H9 (cell line): ENCODE data around the gene UBTF. TPM values are rescaled to one million over a fixed set of nuclear protein-coding genes. Genes with fewer than 3 reads are reported as not detected.

Experiments
- DNase-seq: peaks from one replicate; pipeline ENCODE4 v3.0.0-alpha.2; 2017
- H2AFZ ChIP-seq: one replicate; pipeline ENCODE4 v1.6.1; 2013; ENCODE audit warnings: mild to moderate bottlenecking, low read length, control low read depth, moderate library complexity
- H2AK5ac ChIP-seq: 2 replicates; pipeline ENCODE4 v1.6.1; 2013; ENCODE audit warnings: low read length, control low read depth, mixed read lengths; ENCODE audit not compliant: insufficient read length
- H2BK120ac ChIP-seq: one replicate; pipeline ENCODE4 v1.6.1; 2013; ENCODE audit warnings: low read depth, mild to moderate bottlenecking, low read length, control low read depth, inconsistent platforms; ENCODE audit not compliant: poor library complexity, severe bottlenecking
- H2BK12ac ChIP-seq: 2 replicates; pipeline ENCODE4 v1.6.1; 2013; ENCODE audit warnings: low read length, control low read depth, mixed read lengths, low read depth; ENCODE audit not compliant: insufficient read length
- H2BK15ac ChIP-seq: 2 replicates; pipeline ENCODE4 v1.6.1; 2013; ENCODE audit warnings: low read depth, low read length, control low read depth
- H2BK20ac ChIP-seq: one replicate; pipeline ENCODE4 v1.6.1; 2013; ENCODE audit warnings: low read depth, mild to moderate bottlenecking, low read length, control low read depth, inconsistent platforms; ENCODE audit not compliant: poor library complexity, severe bottlenecking
- H2BK5ac ChIP-seq: 2 replicates; pipeline ENCODE4 v1.6.1; 2013; ENCODE audit warnings: low read length, control low read depth, mixed read lengths; ENCODE audit not compliant: insufficient read length
- H3K14ac ChIP-seq: 2 replicates; pipeline ENCODE4 v1.6.1; 2013; ENCODE audit warnings: low read length, control low read depth; ENCODE audit not compliant: insufficient read depth
- H3K18ac ChIP-seq: 2 replicates; pipeline ENCODE4 v1.6.1; 2013; ENCODE audit warnings: low read depth, mild to moderate bottlenecking, mixed read lengths, low read length, control low read depth; ENCODE audit not compliant: insufficient read length
- H3K23ac ChIP-seq: 2 replicates; pipeline ENCODE4 v1.6.1; 2013; ENCODE audit warnings: low read length, control low read depth, mixed read lengths, low read depth; ENCODE audit not compliant: insufficient read length
- H3K23me2 ChIP-seq: 2 replicates; pipeline ENCODE4 v1.6.1; 2013; ENCODE audit warnings: low read depth, mild to moderate bottlenecking, mixed read lengths, low read length, control low read depth; ENCODE audit not compliant: insufficient read length, poor library complexity, severe bottlenecking
- H3K27ac ChIP-seq: 2 replicates; pipeline ENCODE4 v1.5.1; 2013; ENCODE audit warnings: low read length, control low read depth, mixed read lengths, low read depth; ENCODE audit not compliant: insufficient read length
- H3K27me3 ChIP-seq: 2 replicates; pipeline ENCODE4 v1.6.1; 2013; ENCODE audit warnings: low read length, control low read depth, inconsistent platforms; ENCODE audit not compliant: insufficient read depth
- H3K4ac ChIP-seq: 2 replicates; pipeline ENCODE4 v1.6.1; 2013; ENCODE audit warnings: low read depth, mild to moderate bottlenecking, control low read depth, inconsistent platforms, low read length, moderate library complexity
- H3K4me1 ChIP-seq: 2 replicates; pipeline ENCODE4 v1.6.1; 2013; ENCODE audit warnings: low read length, control low read depth, inconsistent platforms; ENCODE audit not compliant: insufficient read depth
- H3K4me2 ChIP-seq: 2 replicates; pipeline ENCODE4 v1.6.1; 2013; ENCODE audit warnings: low read length, control low read depth, mixed read lengths; ENCODE audit not compliant: insufficient read length, insufficient read depth
- H3K56ac ChIP-seq: 2 replicates; pipeline ENCODE4 v1.6.1; 2013; ENCODE audit warnings: low read depth, mild to moderate bottlenecking, mixed read lengths, low read length, control low read depth; ENCODE audit not compliant: insufficient read length
- H3K79me1 ChIP-seq: 2 replicates; pipeline ENCODE4 v1.6.1; 2013; ENCODE audit warnings: low read depth, mild to moderate bottlenecking, moderate library complexity, low read length, control low read depth, inconsistent platforms; ENCODE audit not compliant: insufficient read depth, poor library complexity, severe bottlenecking
- H3K79me2 ChIP-seq: 2 replicates; pipeline ENCODE4 v1.6.1; 2013; ENCODE audit warnings: low read length, control low read depth, inconsistent platforms; ENCODE audit not compliant: insufficient read depth
- H3K9ac ChIP-seq: 2 replicates; pipeline ENCODE4 v1.6.1; 2013; ENCODE audit warnings: low read length, control low read depth, mixed read lengths; ENCODE audit not compliant: insufficient read length; ENCODE audit errors: extremely low read depth
- H3K9me3 ChIP-seq: one replicate; pipeline ENCODE4 v1.6.1; 2013; ENCODE audit warnings: low read depth, low read length, inconsistent platforms; ENCODE audit not compliant: control insufficient read depth
- H3T11ph ChIP-seq: one replicate; pipeline ENCODE4 v1.6.1; 2013; ENCODE audit warnings: mild to moderate bottlenecking, low read length, control low read depth, inconsistent platforms
- H4K20me1 ChIP-seq: one replicate; pipeline ENCODE4 v1.6.1; 2013; ENCODE audit not compliant: control insufficient read depth, insufficient read length, insufficient read depth
- H4K5ac ChIP-seq: 2 replicates; pipeline ENCODE4 v1.6.1; 2013; ENCODE audit warnings: low read depth, mild to moderate bottlenecking, mixed read lengths, low read length, control low read depth; ENCODE audit not compliant: insufficient read length
- H4K8ac ChIP-seq: replicated peaks from 2 replicates; pipeline ENCODE4 v1.6.1; 2013; ENCODE audit warnings: low read length, control low read depth, mixed read lengths, low read depth; ENCODE audit not compliant: insufficient read length
- H4K91ac ChIP-seq: 2 replicates; pipeline ENCODE4 v1.6.1; 2013; ENCODE audit warnings: low read depth, mild to moderate bottlenecking, moderate library complexity, mixed read lengths, low read length, control low read depth; ENCODE audit not compliant: insufficient read length
- H3K27ac Mint-ChIP-seq, 3 experiments: 2 replicates in 2 of 3; 3 replicates in 1 of 3; pipeline ENCODE4 v1.8.0; 2020 to 2021; ENCODE audit warnings: mixed read lengths in 3 of 3, mild to moderate bottlenecking in 1 of 3, moderate library complexity in 1 of 3
- H3K27me3 Mint-ChIP-seq: 2 replicates; pipeline ENCODE4 v1.8.0; 2021; ENCODE audit warnings: low read depth, mild to moderate bottlenecking, moderate library complexity, mixed read lengths
- H3K36me3 Mint-ChIP-seq, 3 experiments: 2 replicates in 2 of 3; 3 replicates in 1 of 3; pipeline ENCODE4 v1.8.0; 2020 to 2021; ENCODE audit warnings: low read depth in 3 of 3, mixed read lengths in 3 of 3; ENCODE audit not compliant: insufficient read depth in 1 of 3
- H3K4me1 Mint-ChIP-seq, 2 experiments: 2 replicates each; pipeline ENCODE4 v1.8.0; 2020; ENCODE audit warnings: mixed read lengths in 2 of 2
- H3K4me3 Mint-ChIP-seq, 2 experiments: 2 replicates in 1 of 2; 3 replicates in 1 of 2; pipeline ENCODE4 v1.8.0; 2020 to 2021; ENCODE audit warnings: mild to moderate bottlenecking in 2 of 2, mixed read lengths in 2 of 2, moderate library complexity in 1 of 2
- H3K9me3 Mint-ChIP-seq, 2 experiments: 2 replicates in 1 of 2; 3 replicates in 1 of 2; pipeline ENCODE4 v1.8.0; 2020; ENCODE audit warnings: mild to moderate bottlenecking in 2 of 2, mixed read lengths in 2 of 2, moderate library complexity in 1 of 2
- WGBS: extraction: QIAGEN DNeasy Blood & Tissue Kit; methylation state at CpG from one replicate; pipeline ENCODE4 v1.1.7; 2013; ENCODE audit warnings: missing lambda C conversion rate, low lambda C conversion rate, mixed read lengths; ENCODE audit not compliant: insufficient read length; ENCODE audit errors: extremely low coverage; 5-methylcytosine and 5-hydroxymethylcytosine counted together
- total RNA-seq: library from RNA; stranded (reverse); gene quantifications from 2 replicates; pipeline ENCODE4 v1.2.1, GENCODE V29; 2021
- TF ChIP-seq, protein P1 (sequence below): fragments of 200-600 bp; sonication (generic); conservative IDR thresholded peaks from 3 replicates; pipeline ENCODE4 v1.8.0; 2021; ENCODE audit warnings: antibody characterized with exemption, mild to moderate bottlenecking

The UBTF gene
- total RNA-seq, 1 experiment from 2014 or later, result 151 TPM

GRCh38 chr17:44186307-44187130 lies 33.0 kb downstream of the UBTF start, which contains the start of gene TMUB2:
Gene TMUB2 (plus strand): TSS chr17:44186972. CDS start chr17:44187709, 737 bp downstream.
- peak within 1 kb of the TSS; percentile 94 for H3K14ac ChIP-seq
- DNase-seq, result peak; percentile 100
- H3K23me2 ChIP-seq, result no peaks in the 10 kb centered on the region
- peaks cover 19 to 48% (median 33%) of the 10 kb centered on the region in 3 experiments for H3K36me3 Mint-ChIP-seq
- H3K18ac ChIP-seq, result peak within 1 kb of the TSS; percentile 97
- no peak within 1 kb of the TSS for H4K91ac ChIP-seq
- no peak within 1 kb of the TSS for H3T11ph ChIP-seq
- H3K4me3 Mint-ChIP-seq, result peak within 1 kb of the TSS; percentile 95 to 99
- H3K4me1 Mint-ChIP-seq, result peaks cover 9 to 29% of the 10 kb centered on the region in 2 experiments
- H3K9ac ChIP-seq, result peak within 1 kb of the TSS; percentile 91
- H2BK120ac ChIP-seq, result no peak within 1 kb of the TSS
- H2BK15ac ChIP-seq, result no peak within 1 kb of the TSS
- no peak within 1 kb of the TSS for H3K56ac ChIP-seq
- H3K9me3 Mint-ChIP-seq, result peaks cover 6% of the 10 kb centered on the region in 2 experiments
- H4K8ac ChIP-seq, result no peak within 1 kb of the TSS
- H3K4me2 ChIP-seq, result peak within 1 kb of the TSS; percentile 76
- no peaks in the 10 kb centered on the region for H3K4me1 ChIP-seq
- no peak within 1 kb of the TSS for H2BK5ac ChIP-seq
- no peak within 1 kb of the TSS for H3K23ac ChIP-seq
- peak within 1 kb of the TSS; percentile 97 to 99 (median 99) for H3K27ac Mint-ChIP-seq
- no CpG with 5 or more reads among the region's 50 CpGs for WGBS
- no peak within 1 kb of the TSS for H4K5ac ChIP-seq
- no peak within 1 kb of the TSS for H2AFZ ChIP-seq
- no peaks in the 10 kb centered on the region for H3K27me3 ChIP-seq
- peaks cover 8% of the 10 kb centered on the region; the same call in 1 of the 2 replicates for H3K79me2 ChIP-seq
- H4K20me1 ChIP-seq, result no peaks in the 10 kb centered on the region
- TF ChIP-seq, protein P1, sequence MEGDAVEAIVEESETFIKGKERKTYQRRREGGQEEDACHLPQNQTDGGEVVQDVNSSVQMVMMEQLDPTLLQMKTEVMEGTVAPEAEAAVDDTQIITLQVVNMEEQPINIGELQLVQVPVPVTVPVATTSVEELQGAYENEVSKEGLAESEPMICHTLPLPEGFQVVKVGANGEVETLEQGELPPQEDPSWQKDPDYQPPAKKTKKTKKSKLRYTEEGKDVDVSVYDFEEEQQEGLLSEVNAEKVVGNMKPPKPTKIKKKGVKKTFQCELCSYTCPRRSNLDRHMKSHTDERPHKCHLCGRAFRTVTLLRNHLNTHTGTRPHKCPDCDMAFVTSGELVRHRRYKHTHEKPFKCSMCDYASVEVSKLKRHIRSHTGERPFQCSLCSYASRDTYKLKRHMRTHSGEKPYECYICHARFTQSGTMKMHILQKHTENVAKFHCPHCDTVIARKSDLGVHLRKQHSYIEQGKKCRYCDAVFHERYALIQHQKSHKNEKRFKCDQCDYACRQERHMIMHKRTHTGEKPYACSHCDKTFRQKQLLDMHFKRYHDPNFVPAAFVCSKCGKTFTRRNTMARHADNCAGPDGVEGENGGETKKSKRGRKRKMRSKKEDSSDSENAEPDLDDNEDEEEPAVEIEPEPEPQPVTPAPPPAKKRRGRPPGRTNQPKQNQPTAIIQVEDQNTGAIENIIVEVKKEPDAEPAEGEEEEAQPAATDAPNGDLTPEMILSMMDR, result no peak
- H3K27ac ChIP-seq, result peak within 1 kb of the TSS; percentile 81
- no peak within 1 kb of the TSS for H2AK5ac ChIP-seq
- no peak within 1 kb of the TSS for H2BK20ac ChIP-seq
- H3K79me1 ChIP-seq, result peaks cover 3% of the 10 kb centered on the region
- H2BK12ac ChIP-seq, result no peak within 1 kb of the TSS
- H3K27me3 Mint-ChIP-seq, result no peaks in the 10 kb centered on the region; the same call in 1 of the 2 replicates
- H3K4ac ChIP-seq, result no peak within 1 kb of the TSS
- H3K9me3 ChIP-seq, result peaks cover 5% of the 10 kb centered on the region
